NAMALWA (cell line): ENCODE data around the gene ZBTB38.

Experiments used
- DNase-seq: peaks from one replicate; pipeline ENCODE4 v3.0.0-alpha.2; 2015; ENCODE audit warnings: low spot score

ZBTB38 gene

DNA sequence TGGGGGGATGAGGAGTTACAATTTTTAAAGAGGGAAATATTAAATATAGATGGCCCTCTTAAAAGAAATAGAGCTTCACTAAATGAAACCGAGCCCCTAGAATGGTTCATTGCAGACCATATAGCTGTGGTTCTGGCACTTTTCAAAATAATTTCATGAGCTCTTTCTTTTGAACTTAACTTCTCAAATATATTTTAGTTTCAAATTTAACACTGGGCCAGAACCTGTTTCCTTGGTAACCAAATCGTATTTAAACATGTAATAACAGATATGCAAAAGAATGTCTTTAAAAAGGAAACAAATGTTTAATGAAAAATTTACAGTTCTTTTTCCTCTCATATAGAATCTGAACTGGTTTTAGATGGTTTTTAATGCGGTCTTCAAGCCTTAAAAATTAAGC lies 20.1 kb downstream of the ZBTB38 start:
- no peak for DNase-seq

DNA sequence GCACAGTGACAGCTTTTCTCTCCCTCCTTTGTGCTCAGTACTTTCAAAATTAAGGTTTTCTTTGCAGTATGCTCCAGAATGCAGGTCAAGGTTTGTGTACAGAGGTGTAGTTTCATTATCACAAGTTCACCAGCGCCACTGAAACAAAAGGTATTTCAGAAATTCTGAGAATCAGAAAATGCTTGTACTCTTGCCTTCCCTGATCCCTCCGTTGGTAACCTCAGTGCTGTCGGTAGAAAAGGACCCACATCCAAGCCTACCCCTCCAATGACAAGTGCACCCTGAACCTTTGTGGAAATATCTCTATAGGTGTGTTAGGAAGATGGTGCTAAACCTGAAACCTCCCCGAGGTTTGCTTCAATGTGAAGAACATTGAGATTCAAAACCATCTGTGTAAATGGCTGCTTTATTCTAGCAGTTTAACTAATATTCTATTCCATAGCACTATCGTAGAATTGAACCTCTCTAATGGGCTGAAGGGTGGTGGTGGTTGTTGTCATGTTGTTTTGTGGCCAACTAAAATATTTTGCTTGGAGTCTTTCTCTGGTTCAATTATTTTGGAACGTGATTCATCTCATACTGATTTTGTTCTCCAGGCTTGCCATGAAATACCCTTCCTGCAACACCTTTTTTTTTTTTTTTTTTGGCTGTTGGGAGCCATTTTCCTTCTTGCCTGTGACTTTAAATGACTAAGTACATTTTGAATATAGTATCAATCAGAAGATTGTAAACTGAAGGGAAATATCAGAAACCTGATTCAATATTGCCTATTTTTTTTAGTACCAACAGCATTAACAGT lies 20.7 kb downstream of the ZBTB38 start:
- no peak for DNase-seq

DNA sequence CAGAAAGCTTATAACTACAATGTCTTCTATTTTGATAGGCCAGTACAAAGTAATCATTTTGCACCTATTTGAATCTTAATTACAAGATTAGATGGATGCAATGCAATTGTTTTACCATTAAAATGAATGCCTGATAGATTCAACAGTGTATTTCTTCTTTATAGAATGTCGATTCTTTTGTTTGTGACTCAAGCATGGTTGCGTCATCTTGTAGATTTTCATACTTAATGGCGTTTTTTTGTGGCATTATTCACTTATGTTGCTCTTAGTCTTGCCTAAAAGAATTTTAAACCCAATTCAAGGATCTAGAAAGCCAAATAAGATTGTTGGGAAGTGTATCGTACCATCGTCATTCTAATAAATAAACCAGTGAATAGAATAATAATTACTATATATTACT lies 21.4 kb downstream of the ZBTB38 start:
- no peak for DNase-seq

DNA sequence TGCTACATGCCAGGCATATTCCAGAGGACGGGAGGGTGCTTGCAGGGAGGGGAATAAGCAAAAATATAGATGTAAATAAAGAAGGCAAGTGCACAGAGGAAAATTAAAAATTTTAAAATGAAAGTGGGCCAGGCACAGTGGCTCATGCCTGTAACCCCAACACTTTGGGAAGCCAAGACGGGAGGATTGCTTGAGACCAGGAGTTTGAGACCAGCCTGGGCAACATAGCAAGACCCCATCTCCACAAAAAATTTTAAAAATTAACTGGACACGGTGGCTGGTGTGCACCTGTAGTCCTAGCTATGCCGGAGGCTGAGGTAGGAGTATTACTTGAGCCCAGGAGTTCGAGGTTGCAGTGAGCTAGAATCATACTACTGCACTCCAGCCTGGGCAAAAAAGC lies 22.4 kb downstream of the ZBTB38 start:
- no peak for DNase-seq

DNA sequence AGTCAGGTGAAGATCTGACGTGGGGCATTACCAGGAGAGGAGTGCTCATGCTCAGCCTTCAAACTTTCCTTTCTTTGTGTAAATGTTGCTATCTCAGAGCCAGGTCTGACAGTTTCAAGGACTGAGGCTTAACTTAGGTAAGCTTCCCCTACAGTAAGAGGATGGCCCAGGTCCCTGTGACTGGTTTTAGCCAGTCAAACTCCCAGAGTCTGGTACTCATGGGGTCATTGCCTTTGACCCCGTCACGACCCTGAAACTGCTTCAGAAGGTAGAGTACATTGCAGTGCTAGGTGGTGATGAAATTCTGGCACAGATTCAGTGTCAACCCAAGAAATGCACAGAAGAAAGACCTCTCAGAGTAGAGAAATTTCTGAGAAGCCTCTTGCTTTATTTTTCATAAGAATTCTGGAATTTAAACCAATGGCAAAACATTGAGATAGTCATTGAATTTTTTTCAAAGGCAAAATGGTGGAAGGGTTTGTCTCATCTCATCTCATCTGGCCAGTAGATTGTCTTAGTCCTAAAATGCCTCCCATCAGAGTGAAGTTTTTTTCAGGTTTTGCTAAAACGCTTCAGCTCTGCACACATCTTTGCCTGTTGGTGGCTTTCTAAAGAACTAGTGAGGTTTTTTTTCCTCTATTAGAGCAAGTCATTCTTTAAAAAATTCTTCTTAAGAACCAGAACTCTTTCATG lies 23.1 kb downstream of the ZBTB38 start:
- no peak for DNase-seq

DNA sequence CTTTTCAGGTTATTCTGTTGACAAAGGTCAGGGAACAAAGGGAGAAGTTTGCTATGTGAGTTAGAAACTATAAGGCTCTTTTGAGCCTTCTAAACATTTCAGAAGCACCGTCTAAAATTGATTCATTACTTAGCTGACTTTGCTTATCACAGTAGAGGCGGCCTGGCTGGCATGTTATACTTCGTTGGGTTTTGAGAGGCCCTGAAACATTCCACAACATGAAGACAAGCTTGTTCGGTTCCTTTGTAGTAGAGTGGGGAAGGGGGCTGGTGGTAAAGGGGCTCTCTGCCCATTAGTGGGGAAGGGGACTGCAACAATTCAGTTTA lies 23.6 kb downstream of the ZBTB38 start:
- DNase-seq: no peak

DNA sequence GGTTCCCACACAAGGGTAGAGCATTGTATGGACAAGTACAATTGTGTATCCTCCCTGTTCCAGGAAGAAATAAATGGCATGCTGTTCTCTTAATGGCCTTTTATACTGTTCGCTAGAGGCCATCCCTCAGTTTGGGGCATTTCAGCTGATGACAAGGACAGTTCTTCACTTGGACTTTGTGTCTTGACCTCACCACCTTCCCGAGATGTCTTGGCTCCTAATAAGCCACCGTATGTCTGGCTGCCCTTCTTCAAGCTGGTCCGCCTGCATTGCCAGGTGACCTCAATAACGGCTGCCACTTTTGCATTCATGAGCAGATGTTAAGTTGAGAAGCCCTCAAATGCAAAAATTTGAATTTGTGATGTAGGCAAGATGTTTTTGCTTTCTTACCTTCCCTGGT lies 24.1 kb downstream of the ZBTB38 start:
- DNase-seq: no peak

DNA sequence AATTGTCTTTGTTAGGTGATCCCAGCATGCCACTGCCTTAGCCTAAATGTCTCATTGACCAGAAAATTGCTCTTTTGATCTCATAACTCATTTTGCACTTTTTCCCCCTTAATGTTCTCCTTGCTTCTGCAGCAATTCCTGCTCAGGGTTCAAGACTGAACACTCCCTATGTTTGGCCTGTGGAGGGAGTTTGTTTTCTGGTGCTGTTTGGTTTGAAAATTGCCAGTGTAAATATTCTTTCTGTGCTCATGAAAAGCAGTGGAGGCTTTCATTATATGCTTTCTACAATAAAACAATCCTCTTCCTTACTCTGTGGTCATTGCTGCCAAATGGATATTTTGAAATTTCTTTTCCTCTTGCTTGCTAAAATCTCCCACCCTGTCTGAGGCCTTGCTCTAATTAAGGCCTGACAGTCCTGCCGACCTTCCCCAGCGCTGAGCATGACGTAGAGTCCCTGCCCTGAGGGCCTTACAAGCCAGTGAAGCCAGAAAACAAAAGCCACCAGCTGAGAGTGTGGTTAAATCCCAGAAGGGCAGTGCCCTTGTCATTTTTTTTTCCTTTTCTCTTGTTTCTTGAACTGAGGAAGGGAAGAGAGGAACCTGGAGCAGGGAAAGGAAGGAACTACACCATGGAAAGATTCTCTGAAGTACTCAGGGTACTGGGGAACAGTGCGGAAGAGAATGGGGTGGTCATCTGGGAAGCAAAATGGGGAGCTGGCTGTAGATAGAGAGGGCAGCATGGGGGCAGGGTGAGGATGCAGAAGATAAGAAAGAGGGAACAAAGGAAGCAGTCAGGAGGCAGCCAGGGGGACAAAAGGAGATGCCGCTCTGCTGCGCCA lies 24.8 kb downstream of the ZBTB38 start:
- DNase-seq: no peak

DNA sequence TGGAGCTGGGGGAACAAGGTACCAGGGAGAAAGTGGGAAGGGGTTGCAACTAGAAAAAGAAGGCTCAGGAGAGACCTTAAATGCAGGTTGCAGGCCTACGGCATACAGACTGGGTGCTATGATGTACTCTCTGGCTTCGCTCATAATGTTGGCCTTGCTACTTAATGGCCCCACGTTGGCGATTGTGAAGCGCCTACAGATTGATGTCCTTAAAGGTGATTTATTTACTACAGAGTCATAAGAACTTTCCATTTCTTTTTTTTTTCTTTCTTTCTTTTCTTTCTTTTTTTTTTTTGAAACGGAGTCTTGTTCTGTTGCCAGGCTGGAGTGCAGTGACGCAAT lies 25.4 kb downstream of the ZBTB38 start:
- no peak for DNase-seq

DNA sequence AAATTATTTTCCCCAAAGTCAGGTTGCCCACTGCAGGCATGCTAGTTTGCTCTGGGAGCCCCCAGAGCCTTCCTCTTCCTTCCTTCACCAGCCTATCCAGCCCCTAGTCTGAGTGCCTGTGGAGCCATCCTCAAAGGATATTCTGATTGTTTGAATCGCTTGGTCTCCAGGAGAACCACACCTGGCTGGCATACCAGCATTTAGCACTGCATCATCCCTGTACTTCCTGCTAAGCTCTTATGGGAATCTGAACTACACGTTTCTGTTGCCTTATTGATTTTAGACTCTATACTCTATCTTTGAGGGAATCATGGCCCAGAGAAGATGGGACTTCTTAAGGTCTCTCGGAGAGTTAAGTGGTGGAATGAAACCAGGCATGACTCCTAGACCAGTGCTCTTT lies 26.3 kb downstream of the ZBTB38 start:
- no peak for DNase-seq

DNA sequence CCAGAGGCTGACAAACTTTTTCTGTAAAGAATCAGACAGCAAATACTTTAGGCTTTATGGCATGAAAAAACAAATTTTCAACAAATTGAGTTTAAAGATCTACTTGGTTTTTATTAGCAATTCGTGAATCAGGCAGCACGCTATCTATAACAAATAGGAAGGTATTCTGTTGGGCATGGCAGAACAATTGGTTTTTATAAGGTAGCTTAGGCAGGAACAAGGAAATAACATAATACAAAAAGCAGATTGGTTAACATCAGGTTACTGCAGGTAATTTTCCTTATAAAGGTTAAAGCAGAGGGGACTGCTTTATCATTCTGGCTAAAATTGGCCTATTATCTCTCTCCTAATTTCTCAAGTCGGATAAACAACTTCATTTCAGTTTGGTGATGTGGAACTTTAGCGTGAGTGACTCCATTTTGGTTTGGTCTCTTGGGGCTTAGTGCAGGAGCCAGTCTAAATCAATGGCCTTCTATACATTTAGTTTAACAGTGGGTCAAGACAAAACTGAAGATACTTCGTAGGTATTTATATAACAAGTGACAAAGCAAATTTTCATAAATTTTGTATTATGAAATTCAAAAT lies 26.8 kb downstream of the ZBTB38 start:
- DNase-seq: no peak

DNA sequence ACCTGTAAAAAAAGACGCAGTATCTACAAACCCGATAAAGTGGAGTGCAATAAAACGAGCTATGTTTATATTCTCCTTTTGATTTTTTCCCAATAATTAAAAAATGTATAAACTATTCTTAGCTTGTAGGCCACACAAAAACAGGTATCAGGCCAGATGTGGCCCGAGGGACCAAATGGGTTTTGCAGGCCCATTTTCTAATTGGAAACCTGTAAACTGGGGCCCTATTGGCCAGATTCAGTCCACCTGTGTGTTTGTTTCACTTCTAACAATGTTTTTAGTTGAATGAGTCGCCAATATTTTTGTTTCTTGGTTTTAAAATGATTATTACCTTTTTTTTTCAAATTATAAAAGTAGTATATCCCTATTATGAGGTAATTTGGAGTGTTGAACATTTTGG lies 29.7 kb downstream of the ZBTB38 start:
- DNase-seq: no peak

DNA sequence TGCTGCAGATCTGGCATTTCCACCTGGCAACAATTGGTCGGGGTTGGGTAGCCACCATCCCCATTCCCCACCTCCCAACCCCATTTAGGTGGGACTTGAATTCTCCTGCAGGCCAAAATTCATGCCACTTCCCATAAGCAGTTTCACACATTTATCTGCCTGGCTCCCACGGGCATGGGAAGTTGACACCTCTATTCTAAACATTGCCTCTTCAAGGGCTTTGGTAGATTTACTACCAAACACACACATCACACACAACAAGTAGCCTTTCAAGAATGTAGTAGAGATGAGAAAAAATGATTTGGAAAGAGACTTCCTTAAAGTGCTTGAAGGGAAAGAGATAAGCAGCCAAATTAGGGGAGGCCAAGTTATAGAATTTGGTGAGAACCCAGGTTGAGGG lies 30.9 kb downstream of the ZBTB38 start:
- no peak for DNase-seq

DNA sequence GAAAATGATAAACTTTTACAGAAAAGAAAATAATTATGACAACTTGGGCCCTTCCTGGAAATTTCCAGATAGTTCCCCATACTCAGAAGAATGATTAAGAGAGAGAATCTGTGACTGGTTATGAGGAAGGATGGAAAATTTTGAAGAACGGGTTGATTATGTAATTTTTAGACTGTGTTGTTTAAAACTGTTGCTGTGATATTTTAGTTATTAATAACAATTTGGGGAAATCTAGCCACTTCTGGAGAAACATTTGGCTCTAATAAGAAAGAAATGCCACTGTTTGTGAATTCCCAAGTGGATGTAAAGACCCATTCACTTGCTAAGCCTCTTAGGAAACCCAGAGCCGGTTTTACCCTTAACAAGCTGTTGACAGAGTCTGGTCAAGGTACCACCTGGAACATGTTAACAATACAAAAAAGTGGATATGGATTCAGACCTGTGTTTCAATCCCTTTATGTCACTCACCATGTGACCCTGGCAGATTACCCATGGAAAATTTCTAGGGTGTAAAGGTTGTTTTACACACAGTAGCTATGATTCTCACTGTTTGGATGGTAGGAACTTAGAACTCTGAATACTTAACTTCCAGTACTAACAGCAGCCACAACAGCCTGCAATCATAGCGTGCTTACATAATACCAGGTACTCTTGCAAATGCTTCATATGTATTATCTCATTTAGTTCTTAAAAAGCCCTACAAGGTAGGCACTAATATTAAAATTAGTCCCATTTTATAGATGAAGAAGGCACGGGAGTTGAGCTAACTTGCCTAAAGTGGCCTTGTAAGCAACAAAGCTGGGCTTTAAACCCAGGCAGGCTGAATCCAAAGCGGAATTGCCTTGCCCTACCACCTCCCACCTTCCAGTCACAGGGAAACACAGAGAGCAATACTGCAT lies 32.0 kb downstream of the ZBTB38 start:
- DNase-seq: no peak

DNA sequence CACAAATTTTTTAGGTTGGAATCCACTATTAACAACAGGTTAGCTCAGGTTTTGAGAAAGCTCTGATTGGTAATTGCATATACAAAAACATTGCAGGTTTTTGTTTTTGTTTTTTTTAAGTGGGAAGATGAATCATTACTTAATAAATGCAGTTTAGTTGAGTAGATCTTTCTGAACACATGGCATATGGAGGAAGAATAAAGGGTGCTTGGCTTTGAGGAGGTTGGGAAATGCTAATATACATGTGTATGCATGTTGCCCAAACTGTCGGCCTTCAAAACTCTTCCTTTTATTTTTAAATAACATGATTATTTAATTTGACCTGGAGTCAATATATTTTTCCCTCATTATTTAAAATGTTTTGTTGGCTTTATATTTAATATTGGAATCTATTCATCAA lies 32.8 kb downstream of the ZBTB38 start:
- DNase-seq: no peak

DNA sequence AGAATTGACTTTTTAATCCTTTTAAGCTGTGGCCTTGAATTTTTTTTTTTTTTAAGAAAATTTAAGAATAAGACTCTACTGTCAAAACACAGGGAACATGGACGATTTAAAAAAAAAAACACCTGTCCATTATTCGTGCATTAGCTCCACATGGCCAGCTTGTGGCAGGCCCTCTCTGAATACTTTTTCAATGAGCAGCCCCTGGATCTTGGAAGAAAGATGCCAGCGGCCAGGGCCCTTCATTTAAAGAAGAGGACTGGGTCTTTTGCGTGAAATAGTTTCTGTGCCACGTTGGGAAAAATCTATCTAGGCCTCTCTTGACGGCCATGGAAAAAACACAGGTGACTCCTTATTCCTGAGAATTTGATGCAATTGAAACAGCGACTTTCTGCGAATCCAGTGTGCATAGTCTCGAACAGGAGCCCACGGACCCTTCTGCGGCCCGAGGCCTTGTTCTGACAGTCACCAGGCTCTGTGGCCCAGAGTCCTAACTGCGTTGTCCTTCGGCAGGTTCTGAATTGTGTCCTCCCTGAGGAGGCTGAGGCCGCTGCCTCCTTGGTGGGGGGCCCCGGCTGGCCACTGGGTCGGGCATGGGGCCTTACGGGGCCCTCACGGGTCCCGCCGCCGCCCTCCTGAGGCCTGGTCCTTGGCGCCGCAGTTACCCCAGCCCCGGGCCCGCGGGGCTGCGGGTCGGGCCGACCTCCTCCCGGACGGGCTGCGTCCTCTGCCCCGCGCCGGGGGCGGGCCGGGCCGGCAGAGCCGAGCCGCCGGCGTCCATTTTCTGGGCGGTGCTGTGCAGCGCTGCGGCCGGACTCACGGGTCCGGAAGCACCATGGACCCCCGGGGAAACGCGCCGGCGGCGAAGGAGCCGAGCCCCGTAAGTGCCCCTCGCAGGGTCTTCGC lies 33.5 kb downstream of the ZBTB38 start:
- DNase-seq: peak; percentile 46

DNA sequence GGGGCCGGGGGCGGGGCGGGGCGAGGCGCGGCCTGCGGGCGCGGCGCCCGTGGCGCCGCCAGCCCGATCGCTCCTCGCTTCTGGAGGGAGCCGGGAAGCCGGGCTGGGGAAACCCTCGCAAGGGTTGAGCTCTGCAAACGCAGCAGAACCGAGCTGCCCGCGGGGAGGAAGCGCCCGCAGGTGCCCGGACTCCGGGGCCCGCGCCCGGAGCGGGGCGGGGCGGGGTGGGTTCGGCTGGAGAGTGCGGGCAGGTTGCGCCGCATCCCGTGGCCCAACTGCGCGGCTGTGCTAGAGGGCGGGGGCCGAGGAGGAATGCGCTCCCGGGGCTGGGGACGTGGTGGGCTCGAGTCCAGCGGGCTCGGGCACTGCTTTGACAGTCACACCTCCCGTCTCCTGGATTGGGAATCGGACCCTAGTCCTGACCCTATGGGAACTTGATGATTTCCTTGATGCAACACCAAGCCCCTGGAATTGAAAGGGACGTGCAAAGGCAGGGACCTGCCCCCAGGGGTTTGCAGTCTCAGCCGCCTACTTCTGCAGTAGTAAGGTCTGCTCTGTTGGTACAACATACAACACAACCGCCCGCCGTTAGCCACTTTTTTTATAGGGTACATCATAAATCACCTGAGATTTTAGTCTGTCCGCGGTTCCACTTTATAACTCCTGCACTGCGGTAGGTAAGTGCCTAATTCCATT lies 34.3 kb downstream of the ZBTB38 start:
- peak; percentile 55 for DNase-seq

DNA sequence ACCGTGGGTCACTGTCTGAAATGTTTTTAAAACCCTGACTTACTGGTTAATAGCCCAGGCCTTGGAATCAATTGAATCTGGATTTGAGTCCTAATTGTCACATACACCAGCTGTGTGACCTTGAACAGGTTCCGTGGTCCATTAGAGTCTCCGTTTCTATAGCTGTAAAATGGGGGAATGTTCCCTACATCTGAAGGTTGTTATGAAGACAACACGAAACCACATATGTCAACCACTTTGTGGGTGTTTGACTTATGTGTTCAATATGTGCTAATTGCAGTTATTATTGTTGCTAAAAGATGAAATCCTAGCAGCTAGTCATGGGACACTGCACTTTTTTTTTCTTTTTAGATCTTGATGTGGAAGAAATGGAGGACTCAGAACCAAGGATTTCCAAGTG lies 35.3 kb downstream of the ZBTB38 start:
- DNase-seq: no peak

DNA sequence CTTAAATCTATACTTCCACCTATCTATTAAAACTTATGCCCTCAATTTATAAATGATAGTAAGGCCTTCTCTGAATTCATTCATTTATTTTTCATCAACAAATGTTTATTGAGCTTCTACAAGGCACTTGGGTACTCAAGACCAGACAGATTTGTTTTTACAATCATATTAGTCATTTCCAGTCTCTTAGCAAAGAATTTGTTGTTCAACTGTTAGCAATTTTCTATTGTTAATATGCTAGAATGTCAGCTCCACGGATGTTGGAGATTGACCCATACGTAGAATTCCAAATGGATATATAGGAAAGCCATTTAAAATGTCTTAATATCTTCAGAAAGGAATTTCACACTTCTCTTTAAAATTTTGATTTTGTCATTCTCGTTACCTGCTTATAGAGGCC lies 36.7 kb downstream of the ZBTB38 start:
- no peak for DNase-seq

DNA sequence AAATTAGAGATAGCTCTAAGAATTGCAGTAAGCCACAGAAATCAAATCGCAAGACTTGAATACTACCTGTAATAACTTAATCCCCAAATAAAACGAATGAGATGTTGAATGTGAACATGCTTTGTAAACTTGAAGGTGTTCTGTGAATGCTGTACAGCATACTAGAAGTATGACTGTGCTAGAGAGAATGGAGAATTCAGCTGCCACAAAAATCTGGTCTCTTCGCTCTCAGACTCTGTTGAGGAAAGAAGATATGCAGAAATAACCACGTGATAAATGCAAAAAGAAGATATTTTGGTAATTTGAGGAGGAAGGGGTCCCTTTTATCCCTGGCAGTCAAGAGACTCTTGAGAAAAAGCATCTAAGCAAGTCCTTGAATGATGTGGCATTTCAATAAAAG lies 37.3 kb downstream of the ZBTB38 start:
- no peak for DNase-seq
